ENCODE measurements around the gene FOLR1.

The FOLR1 gene

DNA sequence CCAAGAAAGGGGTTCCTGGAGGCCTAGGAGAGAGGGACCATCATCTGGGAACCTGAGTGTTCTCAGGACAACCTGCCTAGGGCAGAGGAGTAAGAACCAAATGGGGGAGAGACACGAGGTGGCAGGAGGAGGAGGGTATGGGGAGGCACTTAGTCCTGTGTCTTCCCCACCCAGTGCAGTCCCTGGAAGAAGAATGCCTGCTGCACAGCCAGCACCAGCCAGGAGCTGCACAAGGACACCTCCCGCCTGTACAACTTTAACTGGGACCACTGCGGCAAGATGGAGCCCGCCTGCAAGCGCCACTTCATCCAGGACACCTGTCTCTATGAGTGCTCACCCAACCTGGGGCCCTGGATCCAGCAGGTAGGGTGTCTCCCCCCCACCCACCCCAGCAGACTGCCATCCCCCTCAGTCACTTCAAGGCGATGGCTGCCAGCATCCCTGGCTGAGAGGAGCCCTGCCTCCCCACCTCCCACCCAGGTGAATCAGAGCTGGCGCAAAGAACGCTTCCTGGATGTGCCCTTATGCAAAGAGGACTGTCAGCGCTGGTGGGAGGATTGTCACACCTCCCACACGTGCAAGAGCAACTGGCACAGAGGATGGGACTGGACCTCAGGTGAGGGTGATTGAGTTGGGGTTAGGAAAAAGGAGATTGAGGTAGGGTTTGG lies 28.9 kb downstream of the FOLR1 start:
- TF ChIP-seq EZH2 (IDR thresholded peaks at IDR 0.05) (no peak), FOXP2 (optimal IDR thresholded peaks at IDR 0.05; ENCODE audit: control extremely low read depth, extremely low read length, insufficient read depth) (no peak), POLR2AphosphoS5 (IDR thresholded peaks at IDR 0.05; ENCODE audit: borderline replicate concordance, low read depth, low read length) (no peak)
- H3K9me3 ChIP-seq (ENCODE audit: low read depth, low read length) = no peaks in the 10 kb centered on the region
- no peak overlapping the region for H3K9ac ChIP-seq (ENCODE audit: insufficient read length)
- H3K27ac ChIP-seq = no peak overlapping the region
- no peaks in the 10 kb centered on the region for H3K36me3 ChIP-seq (ENCODE audit: insufficient read depth, low read length)
- no peak for DNase-seq (ENCODE audit: low read depth, low spot score)
- no peak overlapping the region for H3K4me3 ChIP-seq

DNA sequence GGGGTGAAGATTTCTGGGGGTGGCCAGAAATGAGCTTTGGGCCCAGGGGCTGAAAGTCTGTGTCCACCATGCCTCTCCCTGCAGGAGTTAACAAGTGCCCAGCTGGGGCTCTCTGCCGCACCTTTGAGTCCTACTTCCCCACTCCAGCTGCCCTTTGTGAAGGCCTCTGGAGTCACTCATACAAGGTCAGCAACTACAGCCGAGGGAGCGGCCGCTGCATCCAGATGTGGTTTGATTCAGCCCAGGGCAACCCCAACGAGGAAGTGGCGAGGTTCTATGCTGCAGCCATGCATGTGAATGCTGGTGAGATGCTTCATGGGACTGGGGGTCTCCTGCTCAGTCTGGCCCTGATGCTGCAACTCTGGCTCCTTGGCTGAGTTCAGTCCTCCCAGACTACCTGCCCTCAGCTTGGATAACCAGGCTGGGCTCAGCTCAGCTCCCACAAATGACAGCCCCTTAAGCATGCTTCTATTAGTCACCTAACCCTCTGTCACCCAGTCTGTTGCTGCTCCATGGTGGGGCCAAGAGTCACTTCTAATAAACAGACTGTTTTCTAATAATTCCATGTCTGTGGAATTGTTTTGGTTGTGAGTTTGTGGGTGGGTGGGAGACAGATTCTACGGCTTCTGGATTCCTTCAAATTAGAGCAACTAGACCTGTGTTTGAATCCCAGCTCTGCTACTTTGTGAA lies 29.6 kb downstream of the FOLR1 start:
- Histone ChIP-seq H3K9ac (ENCODE audit: insufficient read length) (no peak overlapping the region), H3K27ac (peak overlapping the region; percentile 81; the same call in 1 of the 2 replicates), H3K4me3 (no peak overlapping the region), H3K36me3 (ENCODE audit: insufficient read depth, low read length) (no peaks in the 10 kb centered on the region), H3K9me3 (ENCODE audit: low read depth, low read length) (no peaks in the 10 kb centered on the region)
- TF ChIP-seq FOXP2 (optimal IDR thresholded peaks at IDR 0.05; ENCODE audit: control extremely low read depth, extremely low read length, insufficient read depth) (no peak), EZH2 (IDR thresholded peaks at IDR 0.05) (no peak), POLR2AphosphoS5 (IDR thresholded peaks at IDR 0.05; ENCODE audit: borderline replicate concordance, low read depth, low read length) (no peak)
- no peak for DNase-seq (ENCODE audit: low read depth, low spot score)

DNA sequence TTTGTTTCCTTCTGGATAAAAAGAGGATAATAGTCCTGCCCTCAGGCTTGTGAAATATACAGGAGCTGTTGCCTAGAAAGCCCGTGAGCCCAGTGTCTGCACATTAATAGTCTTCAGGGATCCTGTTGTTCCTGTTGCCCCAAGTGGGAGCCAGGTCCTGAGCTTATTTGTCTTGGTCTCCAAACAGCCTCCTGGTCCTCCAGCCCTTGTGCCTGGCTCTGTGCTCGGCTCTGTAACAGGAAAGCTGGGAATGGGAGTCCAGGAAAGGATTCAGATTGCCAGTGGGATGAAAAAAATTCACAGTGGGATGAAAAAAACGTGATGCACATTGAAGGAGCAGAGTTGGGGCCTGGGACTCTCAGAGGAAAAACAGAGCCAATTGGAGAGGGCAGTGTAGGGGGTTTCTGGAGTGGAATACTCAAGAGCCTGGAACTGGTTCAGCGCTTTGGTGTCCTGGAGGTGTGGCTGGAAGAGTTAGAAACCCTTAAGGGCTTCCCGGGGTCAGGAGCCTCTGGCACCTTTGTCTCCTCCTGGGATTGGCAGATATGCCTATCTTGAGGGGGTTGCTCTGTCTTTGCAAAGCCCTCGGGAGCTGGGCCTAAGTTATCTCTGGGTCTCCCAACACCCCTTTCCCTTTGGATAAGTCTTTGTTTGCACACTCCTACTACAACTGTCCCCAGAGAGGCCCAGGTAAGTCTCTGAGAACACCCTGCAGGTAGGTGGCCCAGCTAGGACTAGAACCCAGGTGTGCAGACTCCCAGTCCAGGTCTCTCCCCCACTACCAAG lies 30.4 kb downstream of the FOLR1 start:
- DNase-seq (ENCODE audit: low read depth, low spot score) = no peak
- peak overlapping the region; percentile 95 for H3K4me3 ChIP-seq
- no peaks in the 10 kb centered on the region for H3K36me3 ChIP-seq (ENCODE audit: insufficient read depth, low read length)
- peak overlapping the region; percentile 81 for H3K27ac ChIP-seq
- TF ChIP-seq EZH2 (IDR thresholded peaks at IDR 0.05) = no peak
- no peak for TF ChIP-seq FOXP2 (optimal IDR thresholded peaks at IDR 0.05; ENCODE audit: control extremely low read depth, extremely low read length, insufficient read depth)
- TF ChIP-seq POLR2AphosphoS5 (IDR thresholded peaks at IDR 0.05; ENCODE audit: borderline replicate concordance, low read depth, low read length) = no peak
- H3K9ac ChIP-seq (ENCODE audit: insufficient read length) = peak overlapping the region; percentile 57
- no peaks in the 10 kb centered on the region for H3K9me3 ChIP-seq (ENCODE audit: low read depth, low read length)

DNA sequence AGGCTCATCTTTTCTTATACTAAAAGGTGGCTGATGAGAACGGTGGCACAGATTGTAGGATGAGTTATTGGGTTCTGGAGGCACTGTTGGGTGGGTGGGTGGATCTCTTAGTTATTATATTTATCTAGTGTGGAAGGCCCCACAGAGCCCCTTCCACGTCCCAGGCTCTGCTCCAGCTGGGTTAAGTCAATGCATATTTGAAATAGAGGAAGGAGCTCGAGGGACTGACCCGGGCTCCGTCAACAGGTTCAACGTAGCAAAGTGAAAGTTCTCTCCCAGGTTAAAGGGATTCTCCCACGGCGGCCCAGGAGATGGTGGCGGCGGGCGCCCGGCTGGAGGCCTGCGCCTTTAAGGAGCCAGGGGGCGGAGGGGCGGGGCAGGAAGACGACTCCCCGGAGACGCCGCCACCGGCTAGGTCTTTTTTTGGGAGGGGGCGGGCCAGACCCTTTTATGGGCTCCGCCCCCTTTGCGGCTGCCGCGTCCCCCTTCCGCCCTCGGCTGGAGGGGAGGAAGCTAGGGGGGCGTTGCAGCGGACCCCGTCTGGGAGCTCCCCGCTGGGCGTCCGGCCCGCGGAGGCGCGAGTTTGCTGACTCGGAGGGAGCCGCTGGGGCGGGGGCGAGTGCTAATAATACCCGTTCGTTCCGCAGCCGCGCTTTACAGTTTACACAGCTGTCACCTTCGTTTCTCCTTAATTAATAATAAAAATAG lies 31.1 kb downstream of the FOLR1 start:
- Histone ChIP-seq H3K9me3 (ENCODE audit: low read depth, low read length) (no peaks in the 10 kb centered on the region), H3K27ac (peak overlapping the region; percentile 81), H3K4me3 (peak overlapping the region; percentile 95), H3K9ac (ENCODE audit: insufficient read length) (peak overlapping the region; percentile 67), H3K36me3 (ENCODE audit: insufficient read depth, low read length) (no peaks in the 10 kb centered on the region; the same call in 1 of the 2 replicates)
- peak; percentile 14 for DNase-seq (ENCODE audit: low read depth, low spot score)
- TF ChIP-seq POLR2AphosphoS5 (IDR thresholded peaks at IDR 0.05; ENCODE audit: borderline replicate concordance, low read depth, low read length) (peak; percentile 68; the same call in 1 of the 2 replicates), EZH2 (IDR thresholded peaks at IDR 0.05) (no peak), FOXP2 (optimal IDR thresholded peaks at IDR 0.05; ENCODE audit: control extremely low read depth, extremely low read length, insufficient read depth) (no peak)

DNA sequence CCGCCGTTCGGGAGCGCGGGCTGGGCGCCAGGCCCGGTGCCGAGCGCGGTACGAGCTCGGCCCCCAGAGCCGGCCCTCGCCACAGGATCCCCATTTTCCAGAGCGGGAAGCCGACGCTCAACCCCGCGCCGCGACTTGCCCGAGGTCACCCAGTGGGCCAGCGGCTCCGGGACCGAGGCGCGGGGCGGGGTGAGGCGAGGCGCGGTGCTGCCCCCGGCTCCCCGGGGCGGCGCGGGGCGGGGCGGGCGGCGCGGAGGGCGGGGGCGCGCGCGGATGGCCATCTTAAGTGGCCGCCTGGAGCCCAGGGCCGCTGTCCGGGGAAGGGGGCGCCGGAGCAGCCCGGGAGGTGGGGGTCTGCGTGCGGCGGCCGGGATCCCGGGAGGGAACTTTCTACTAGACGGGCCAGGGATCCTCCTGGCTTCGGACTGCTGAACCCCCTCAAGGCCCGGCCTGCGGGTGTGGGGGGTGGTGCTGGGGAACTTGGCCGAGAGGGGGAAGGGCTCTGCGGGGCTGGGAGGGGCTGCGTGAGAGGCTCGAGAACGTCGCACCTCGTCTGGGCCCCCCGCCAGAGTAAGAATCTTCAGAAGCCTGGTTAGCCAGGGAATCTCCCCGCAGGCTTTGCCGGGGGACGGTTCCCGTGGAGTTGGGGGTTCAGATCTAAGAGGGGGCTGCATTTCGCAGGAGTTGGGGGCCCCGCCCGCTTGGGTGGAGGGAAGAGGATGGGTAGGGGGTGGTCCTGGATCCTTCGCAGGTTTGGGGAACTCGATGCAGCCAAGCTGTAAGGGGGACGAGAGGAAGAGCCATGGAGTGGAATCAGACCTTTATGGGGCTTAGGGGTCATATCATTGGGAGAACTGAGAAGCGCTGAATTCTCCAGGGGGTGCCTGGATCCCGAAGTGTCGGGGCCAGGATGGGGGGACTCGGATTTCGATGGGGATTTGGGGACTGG lies 31.9 kb downstream of the FOLR1 start:
- peaks cover 5% of the 10 kb centered on the region; the same call in 1 of the 2 replicates for H3K36me3 ChIP-seq (ENCODE audit: insufficient read depth, low read length)
- no peak for DNase-seq (ENCODE audit: low read depth, low spot score)
- no peaks in the 10 kb centered on the region for H3K9me3 ChIP-seq (ENCODE audit: low read depth, low read length)
- peak overlapping the region; percentile 79 for H3K9ac ChIP-seq (ENCODE audit: insufficient read length)
- TF ChIP-seq EZH2 (IDR thresholded peaks at IDR 0.05) (no peak), FOXP2 (optimal IDR thresholded peaks at IDR 0.05; ENCODE audit: control extremely low read depth, extremely low read length, insufficient read depth) (no peak), POLR2AphosphoS5 (IDR thresholded peaks at IDR 0.05; ENCODE audit: borderline replicate concordance, low read depth, low read length) (0 out of 2 replicates have a peak, but pooled peaks have one; percentile 53)
- peak overlapping the region; percentile 36; the same call in 1 of the 2 replicates for H3K27ac ChIP-seq
- H3K4me3 ChIP-seq = peak overlapping the region; percentile 95

GRCh38 chr11:72224564-72225410 lies 32.8 kb downstream of the FOLR1 start, which contains the start of gene INPPL1:
TSS of gene INPPL1 (plus strand) at chr11:72224767. CDS start at chr11:72224985, 218 bp downstream.
- DNase-seq (ENCODE audit: low read depth, low spot score) = no peak
- no peaks in the 10 kb centered on the region for H3K9me3 ChIP-seq (ENCODE audit: low read depth, low read length)

More at GRCh38 chr11:72224564-72225410, 32.8 kb downstream of the FOLR1 start, which contains the start of gene INPPL1:
- Histone ChIP-seq H3K27ac (peak within 1 kb of the TSS; percentile 60; the same call in 1 of the 2 replicates), H3K4me3 (peak within 1 kb of the TSS; percentile 95), H3K9ac (ENCODE audit: insufficient read length) (peak within 1 kb of the TSS; percentile 79), H3K36me3 (ENCODE audit: insufficient read depth, low read length) (peaks cover 14% of the 10 kb centered on the region; the same call in 1 of the 2 replicates)
- no peak for TF ChIP-seq FOXP2 (optimal IDR thresholded peaks at IDR 0.05; ENCODE audit: control extremely low read depth, extremely low read length, insufficient read depth)
- TF ChIP-seq POLR2AphosphoS5 (IDR thresholded peaks at IDR 0.05; ENCODE audit: borderline replicate concordance, low read depth, low read length) = no peak; the same call in 1 of the 2 replicates
- TF ChIP-seq EZH2 (IDR thresholded peaks at IDR 0.05) = no peak
